Renal cortex interstitium (tissue), 11 donors: Measurements from ENCODE around the gene ASCL1. TPM values are rescaled to one million over a fixed set of nuclear protein-coding genes. Genes with fewer than 3 reads are reported as not detected.

Experiments used
- DNase-seq, 11 donors: peaks; one replicate each; pipeline ENCODE4 v3.0.0-alpha.2; 2013; ENCODE audit warnings: low read depth in 9 of 11, low spot score in 4 of 11; ENCODE audit errors: extremely low read depth in 1 of 11
- polyA plus RNA-seq, 3 donors: library from polyadenylated mRNA; unstranded; fragments of 120-200 nt; gene quantifications; one replicate each; pipeline ENCODE4 v1.2.1, GENCODE V29; 2013; ENCODE audit not compliant: insufficient read length in 3 of 3

Gene ASCL1
- polyA plus RNA-seq, 3 donors: 0.12 to 0.22 TPM; not detected in 1

- DNase-seq: no peak
Observed at GRCh38 chr12:102950107-102950949, 7.1 kb upstream of the ASCL1 start.

- DNase-seq: no peak
Observed at GRCh38 chr12:102950950-102951619, 6.4 kb upstream of the ASCL1 start.

GRCh38 chr12:102951841-102952240 is 5.6 kb upstream of the ASCL1 start:
- DNase-seq: no peak

- no peak for DNase-seq
Observed at GRCh38 chr12:102953221-102953620, 4.3 kb upstream of the ASCL1 start.

GRCh38 chr12:102954134-102954533 is 3.3 kb upstream of the ASCL1 start:
- DNase-seq: no peak

GRCh38 chr12:102955926-102956737 is 1.3 kb upstream of the ASCL1 start:
- DNase-seq: no peak

- DNase-seq: no peak
Observed at GRCh38 chr12:102956738-102957327, 641 bp upstream of the ASCL1 start.

GRCh38 chr12:102958073-102958829 is 777 bp downstream of the ASCL1 start:
- DNase-seq: no peak

GRCh38 chr12:102958830-102959176 is 1.3 kb downstream of the ASCL1 start:
- no peak for DNase-seq

- no peak for DNase-seq
Observed at GRCh38 chr12:102959391-102959790, 1.9 kb downstream of the ASCL1 start.

- DNase-seq: no peak
Observed at GRCh38 chr12:102960766-102961465, 3.4 kb downstream of the ASCL1 start.

GRCh38 chr12:102961466-102961855 is 4.0 kb downstream of the ASCL1 start:
- no peak for DNase-seq

GRCh38 chr12:102962532-102962931 is 5.1 kb downstream of the ASCL1 start:
- no peak for DNase-seq

GRCh38 chr12:102962986-102963385 is 5.5 kb downstream of the ASCL1 start:
- DNase-seq: no peak

- DNase-seq: no peak
Observed at GRCh38 chr12:102963796-102964195, 6.3 kb downstream of the ASCL1 start.

- DNase-seq: no peak
Observed at GRCh38 chr12:102964872-102965271, 7.4 kb downstream of the ASCL1 start.

- DNase-seq: no peak
Observed at GRCh38 chr12:102965281-102966155, 8.0 kb downstream of the ASCL1 start.
